HG03571 (cell line): ENCODE measurements around the gene ZNF821.
"Not testable (repeated sequence)": the region's sequence is repeated elsewhere in the genome, so short reads cannot be mapped to it uniquely, and the experiment has no call there.

Experiments
- ATAC-seq: cut with Tn5 transposase; IDR thresholded peaks from one replicate; pipeline ENCODE4 v1.9.1; 2021; ENCODE audit not compliant: unreplicated experiment

ZNF821 gene

DNA sequence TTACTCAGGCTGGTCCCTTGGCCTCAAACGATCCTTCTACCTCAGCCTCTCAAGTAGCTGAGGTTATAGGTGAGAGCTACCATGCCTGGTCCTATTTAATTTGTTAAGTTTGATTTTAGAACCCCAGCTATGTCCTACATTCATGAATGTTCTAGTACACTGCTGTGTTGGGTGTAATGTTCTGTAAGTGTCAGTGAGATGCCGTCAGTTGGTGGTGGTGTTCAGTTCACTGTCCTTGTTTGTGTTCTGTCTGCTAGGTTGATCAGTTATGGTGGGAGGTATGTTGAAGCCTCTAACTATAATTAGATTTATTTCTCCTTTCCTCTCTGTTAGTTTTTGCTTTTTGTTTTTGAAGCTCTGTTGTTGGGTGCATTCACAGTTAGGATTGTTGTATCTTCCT, 19.6 kb upstream of the ZNF821 start:
- no peak for ATAC-seq

DNA sequence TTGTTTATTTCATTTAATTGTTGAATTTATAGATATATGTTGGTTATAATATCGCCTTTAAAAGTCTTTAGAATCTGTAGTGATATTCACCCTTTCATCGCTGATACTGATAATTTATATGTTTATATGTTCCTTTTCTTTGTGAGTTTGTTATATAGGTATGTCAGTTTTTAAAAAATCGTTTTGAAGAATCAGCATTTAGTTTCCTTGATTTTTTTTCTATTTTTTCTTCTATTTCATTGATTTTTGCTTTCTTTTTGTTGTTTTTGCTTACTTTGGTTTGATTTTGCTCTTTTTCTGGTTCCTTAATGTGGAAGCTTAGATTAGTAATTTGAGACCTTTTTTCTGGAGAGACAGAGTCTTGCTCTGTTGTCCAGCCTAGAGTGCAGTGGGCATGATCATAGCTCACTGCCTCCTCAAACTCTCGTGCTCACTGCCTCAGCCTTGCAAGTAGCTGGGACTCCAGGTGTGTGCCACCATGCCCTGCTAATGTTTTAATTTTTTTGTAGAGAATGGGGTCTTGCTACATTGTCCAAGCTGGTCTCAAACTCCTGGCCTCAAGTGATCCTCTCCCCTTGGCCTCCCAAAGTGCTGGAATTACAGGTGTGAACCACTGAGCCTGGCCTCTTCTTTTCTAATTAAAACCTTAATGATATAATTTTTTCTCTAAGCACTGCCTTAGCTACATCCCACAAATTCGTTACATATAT, 18.8 kb upstream of the ZNF821 start:
- ATAC-seq: no peak

DNA sequence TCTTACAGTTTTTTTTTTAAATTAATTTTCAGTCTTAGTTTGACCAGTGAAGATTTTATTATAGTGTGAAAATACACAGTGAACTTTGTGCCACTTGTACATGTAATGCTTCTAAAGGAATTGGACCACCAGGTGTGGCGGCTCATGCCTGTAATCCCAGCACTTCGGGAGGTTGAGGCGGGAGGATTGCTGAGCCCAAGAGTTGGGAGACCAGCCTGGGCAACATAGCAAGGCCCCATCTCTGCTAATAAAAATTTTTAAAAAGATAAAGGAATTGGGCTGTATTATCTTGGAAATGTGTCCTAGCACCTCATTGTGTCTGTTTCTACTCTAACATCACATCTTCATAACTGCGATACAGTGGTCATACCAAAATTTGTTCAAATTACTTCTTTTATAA, 15.2 kb upstream of the ZNF821 start:
- no peak for ATAC-seq

DNA sequence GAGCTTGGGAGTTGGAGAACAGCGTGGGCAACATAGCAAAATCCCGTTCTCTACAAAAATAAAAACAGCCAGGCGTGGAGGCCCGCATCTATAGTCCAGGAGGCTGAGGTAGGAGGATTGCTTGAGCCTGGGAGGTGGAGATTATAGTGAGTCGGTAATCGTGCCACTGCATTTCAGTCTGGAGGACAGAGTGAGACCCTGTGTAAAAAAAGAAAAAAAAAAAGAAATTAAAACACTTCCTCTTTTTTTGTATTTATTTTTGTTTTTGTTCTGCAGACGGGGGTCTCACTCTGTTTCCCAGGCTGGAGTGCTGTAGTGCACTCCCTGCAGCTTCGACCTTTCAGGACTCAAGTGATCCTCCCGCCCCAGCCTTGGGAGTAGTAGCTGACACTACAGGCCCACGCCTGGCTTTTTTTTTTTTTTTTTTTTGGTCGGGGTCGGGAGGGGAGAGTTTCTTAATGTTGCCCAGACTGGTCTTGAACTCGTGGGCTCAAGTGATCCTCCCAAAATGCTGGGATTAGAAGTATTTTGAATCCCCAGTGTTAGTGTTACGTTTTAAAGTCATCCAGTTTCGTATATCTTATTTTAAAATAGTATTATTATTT, 12.9 kb upstream of the ZNF821 start:
- ATAC-seq: no peak

DNA sequence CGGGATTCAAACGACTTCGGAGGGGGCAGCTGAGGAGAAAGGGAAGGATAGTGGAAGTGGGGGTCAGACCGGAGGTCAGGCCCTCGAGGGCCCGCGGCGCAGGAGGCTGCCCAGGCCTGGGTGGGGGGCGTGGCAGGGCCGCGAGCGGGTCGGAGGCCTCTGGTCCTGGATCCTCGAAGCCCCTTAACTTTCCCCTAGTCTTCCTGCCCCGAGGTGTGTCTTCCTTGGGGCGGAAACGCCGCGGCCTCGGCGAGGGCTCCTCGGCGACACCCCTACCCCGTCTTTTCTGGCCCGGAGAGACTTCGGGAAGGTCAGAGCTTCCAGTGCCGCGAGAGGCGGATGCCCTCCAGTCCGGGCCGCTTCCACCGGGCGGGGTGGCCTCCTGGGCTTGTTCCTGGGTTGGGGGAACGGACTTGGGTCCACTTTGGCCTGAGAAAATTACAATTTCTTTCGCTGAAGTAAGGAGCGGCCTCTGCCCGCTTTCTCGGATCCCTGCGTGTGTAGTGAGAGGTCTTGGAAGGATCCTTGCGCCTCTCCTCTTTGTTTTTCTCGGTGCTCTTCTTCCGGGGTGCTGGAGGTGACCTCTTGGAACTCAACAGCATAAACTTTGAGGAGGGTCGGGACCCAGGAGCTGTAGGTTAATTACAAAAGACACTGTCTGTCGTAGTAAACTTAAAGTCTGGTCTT, 11.8 kb upstream of the ZNF821 start:
- peak; percentile 27 for ATAC-seq

DNA sequence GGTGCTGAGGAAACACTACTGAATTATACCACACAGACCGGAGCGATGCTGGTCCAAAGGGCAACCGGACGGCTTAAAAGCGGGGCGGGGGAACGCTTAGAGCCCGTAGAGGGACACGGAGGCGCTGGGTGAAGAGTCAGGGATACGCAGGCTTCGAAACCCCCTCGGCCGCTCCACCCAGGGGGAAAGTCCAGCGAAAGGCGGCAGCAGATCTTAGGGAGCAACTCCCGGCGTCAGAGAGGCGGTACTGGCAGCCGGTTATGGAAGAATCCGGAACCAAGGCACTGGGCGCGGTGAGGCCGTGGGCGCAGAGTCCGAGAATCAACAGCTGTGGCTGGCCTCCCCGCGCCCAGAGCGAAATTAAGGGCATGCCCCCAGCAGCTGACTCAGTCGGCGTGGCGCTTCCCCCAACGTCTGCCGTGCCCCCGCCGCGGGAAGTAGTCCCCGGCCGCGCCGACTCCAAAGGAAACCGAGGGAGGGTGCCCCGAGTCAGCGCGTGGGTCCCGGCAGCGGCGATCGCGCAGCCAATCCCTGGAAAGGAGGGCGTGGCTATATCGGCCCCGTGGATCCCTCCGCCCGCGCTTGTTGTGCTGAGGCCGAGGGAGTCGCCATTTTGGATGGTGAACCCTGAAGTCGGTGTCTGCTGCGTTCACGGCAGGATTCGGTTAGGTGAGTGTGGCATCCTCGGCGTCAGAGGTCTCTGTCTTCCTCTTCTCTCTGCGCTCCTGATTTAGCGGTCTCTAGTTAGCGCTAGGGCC, 11.1 kb upstream of the ZNF821 start, which contains the start of gene IST1:
TSS of gene IST1 (plus strand) at position 611 of the 758 bp plus-strand sequence. CDS start 20,110 bp downstream, outside the sequence.
- peak; percentile 85 for ATAC-seq

DNA sequence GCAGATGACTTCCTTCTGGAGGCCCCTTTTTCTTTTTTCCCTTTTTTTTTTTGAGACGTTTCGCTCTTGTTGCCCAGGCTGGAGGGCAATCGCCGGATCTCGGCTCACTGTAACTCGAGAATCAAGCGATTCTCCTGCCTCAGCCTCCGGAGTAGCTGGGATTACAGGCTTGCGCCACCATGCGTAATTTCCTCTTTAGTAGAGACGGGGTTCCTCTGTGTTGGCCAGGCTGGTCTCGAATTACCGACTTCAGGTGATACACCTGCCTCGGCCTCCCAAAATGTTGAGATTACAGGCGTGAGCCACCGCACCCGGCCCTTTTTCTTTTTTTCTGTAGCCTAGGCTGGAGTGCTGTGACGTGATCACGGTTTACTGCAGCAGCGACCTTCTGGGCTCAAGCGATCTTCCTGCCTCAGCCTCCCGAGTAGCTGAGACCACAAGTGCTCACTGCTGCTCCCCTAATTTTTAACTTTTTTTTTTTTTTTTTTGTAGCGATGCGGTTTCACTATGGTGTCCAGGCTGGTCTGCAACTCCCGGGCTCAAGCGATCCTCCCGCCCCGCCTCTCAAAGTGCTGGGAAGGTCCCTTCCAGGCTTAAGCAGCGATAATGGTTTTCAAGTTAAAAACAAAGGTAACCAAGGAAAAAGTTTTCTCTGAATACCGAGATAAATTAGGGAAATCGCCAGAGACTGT, 10.4 kb upstream of the ZNF821 start:
- no peak for ATAC-seq

DNA sequence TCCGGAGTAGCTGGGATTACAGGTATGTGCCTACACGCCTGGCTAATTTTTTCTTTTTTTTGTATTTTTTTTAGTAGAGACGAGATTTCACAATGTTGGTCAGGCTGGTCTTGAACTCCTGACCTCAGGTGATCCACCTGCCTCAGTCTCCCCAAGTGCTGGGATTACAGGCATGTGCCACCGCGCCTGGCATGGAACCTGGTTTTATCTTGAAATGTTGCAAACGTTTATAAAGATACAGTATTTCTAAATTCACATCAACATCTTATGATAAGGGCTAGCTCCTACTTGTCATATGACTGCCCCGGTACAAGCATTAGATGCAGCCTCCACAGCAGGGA, 9.9 kb upstream of the ZNF821 start:
- no peak for ATAC-seq

DNA sequence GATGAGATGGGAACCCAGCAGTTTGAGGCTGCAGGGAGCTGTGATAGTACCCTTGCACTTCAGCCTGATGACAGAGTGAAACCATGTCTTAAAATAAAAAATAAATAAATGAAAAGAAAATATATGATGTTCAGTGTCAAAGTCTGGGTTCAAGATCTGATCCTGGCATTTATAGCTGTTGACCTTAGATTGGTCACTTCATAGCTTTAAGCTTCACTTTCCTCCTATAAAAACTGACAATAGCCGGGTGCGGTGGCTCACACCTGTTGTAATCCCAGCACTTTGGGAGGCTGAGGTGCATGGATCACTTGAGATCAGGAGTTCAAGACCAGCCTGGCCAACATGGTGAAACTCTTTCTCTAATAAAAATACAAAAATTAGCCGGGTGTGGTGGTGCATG, 5.2 kb upstream of the ZNF821 start:
- ATAC-seq: no peak

DNA sequence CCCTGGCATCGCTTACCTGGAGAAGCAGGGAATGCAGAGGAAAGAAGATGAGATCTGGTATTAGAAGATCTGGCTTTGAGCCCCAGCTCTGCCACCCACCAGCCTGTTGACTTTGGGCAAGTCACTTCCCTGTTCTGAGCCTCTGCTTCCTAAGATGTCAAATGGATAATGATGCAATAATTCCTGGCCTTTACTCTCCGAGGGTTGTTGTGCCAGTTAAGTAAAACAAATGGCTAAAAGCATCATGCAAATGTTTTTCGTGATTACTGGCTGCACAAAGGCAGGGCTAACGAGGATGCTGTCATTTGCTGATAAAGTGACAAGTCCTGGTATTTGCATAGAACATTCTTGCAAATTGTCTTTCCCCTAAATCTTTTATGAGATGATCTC, 1.3 kb upstream of the ZNF821 start:
- ATAC-seq: no peak

DNA sequence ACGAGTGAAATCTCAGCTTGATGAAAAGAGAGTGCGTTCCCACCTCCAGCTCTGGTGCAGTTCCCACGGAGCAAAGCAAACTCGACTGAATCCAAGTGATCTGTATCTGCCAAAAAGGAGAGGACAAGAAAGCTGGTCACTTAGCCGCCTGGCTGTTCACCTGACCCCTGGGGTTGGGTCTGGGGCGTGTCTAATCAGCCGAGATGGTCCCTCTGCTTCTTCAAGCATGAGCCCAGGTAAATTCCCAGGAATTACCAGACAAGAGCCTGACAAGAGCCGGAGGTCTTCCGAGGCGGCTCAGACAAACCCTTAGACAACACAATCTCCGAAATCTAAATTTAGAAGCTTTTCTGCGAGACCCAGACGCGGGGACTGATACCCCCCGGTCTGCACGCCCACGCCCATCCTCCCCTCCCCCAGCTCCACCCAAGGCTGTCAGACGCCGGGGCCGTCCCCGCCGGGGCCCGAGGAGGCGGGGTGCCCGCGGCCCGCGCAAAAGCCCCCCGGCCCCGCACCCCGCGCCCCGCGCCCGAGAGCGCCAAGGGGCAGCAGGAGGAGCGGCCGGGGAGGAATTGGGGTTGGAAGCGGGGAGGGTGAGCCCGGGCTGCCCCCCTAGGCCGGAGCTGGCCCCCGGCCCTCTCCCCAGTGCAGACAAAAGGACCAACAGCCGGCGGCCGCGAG, 674 bp downstream of the ZNF821 start:
- no peak for ATAC-seq

DNA sequence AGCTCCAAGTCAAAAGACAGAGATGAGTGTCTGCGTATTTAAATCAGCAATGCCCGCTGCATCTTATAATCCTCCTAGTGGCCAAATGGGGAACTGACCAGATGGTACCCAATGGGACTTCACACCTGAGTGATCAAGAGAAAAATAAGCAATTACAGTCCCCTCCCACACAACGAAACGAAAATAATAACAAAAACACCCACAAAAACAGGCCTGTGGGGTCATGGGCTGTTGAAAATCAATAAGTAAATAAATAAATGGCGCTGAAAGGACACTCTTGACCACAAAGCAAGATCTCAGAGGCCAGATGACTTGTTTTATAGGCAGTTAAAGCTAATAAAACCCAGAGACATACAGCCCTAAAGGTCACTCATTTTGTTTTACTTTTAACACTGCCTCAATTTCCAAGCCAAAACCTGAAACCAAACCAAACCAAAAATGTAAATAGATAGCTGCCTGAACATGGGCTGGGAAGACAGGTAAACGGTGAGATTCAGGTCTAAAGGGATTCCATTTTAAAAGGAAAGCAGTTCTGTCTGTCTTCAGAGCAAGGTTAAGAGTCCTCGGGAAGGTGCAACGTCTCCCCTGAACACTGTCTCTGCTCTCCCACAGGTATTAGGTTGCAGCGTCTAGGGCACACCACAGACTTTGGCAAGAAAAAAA, 1.3 kb downstream of the ZNF821 start:
- ATAC-seq: peak; percentile 55

DNA sequence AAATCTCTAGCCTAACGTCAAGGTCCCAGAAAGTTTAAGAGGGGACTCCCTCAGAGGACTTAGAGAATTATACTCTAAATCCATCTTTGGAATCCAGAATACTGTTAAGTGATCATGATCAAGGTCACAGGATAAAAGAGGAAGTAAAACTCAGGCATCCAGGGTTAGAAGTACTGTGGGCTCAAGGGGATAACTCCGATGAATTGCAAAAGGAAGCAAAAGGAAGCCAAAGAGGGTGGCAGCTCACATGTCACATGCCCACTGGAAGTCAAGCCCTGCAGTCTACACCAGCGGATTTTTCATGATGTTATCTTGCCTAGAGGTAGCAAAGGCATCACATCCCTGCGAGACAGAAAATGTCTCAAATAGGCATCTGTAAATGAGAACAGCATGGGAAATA, 3.8 kb downstream of the ZNF821 start:
- ATAC-seq: no peak

DNA sequence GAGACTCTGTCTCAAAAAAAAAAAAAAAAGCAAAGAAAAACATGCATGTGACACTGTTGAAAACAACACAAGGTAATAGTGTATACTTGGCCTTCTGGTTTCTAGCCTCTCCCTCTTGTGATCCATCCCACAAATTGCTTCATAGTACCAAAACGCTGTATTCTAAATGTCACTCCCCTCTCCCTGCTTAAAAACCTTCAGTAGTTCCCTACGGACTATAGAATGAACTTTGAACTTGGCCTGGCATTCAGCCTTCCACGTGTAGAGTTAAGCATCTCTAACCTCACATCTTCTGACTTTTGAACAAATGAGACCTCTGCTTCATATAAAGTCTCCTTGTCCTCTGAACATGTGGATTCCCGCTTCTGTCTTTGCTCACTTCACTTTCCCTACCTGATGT, 5.1 kb downstream of the ZNF821 start:
- ATAC-seq: no peak

DNA sequence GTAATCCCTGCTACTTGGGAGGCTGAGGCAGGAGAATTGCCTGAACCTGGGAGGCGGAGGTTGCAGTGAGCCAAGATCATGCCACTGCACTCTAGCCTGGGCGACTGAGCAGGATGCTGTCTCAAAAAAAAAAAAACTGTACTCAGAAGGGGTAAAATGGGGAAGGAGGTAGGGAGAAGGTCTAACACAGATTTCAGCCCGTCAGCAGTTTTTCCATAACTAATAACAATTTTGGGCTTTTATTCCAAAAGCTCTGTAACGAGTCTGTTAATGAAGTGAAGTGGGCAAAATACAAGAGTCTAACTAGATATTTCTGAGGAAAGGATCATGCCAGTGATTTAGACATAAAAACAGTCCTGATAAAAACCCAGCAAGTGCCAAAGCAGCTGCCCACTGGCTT, 10.8 kb downstream of the ZNF821 start:
- no peak for ATAC-seq

DNA sequence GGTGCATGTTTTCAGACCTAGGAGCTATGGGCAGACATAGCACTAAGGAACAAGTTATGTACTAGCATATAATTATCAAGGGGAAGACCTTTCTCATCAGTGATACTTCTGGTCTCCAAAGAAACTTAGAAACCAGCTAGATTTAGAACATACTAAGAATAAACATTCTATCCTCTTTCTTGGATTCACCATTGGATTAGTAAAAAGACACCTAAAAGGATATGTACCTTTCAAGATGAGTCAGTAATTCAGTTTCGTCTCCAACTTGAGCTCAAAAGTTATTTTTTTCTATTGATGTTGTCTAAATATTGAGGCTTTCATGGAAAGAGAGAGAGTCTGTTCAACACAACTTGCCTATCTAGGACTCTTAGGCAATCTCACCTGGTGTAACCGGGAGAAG, 13.2 kb downstream of the ZNF821 start:
- no peak for ATAC-seq

DNA sequence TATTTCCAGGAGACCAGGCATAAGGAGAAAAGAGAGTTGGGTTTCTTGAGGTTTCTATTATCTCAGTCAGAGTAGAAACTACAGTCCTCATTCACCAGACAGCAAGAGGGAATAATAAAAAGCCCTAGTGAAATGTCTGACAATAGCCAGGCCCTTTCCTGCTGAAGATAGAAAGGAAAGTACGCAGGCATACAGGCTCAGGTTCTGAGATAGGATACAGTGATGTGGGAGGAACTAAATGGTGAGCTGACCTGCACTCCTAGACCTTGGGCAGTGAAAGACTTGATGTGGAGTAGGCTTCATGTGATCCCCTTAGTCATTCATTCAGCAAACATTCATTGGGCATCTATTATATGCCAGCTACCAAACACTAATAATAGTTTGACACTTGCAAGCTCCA, 14.9 kb downstream of the ZNF821 start:
- no peak for ATAC-seq

DNA sequence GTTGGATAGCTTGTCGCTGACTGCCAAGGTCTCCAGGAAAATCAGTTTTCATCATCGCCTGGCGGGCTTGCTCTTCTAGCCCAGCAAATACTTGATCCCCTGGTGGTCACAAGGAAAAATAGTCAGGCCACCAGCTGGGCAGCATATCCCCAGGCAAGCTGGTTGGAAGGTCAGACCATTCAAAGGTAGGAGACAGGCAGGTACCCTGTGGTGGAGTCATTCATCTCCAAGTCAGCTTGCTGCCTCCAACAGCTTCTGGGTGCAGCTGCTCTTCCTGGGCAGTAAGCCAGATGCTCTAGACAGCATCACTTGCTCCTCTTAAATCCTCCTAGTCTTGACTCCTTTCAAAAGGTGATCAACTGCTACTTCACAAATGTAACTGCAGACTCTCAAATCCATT, 16.0 kb downstream of the ZNF821 start:
- ATAC-seq: no peak

DNA sequence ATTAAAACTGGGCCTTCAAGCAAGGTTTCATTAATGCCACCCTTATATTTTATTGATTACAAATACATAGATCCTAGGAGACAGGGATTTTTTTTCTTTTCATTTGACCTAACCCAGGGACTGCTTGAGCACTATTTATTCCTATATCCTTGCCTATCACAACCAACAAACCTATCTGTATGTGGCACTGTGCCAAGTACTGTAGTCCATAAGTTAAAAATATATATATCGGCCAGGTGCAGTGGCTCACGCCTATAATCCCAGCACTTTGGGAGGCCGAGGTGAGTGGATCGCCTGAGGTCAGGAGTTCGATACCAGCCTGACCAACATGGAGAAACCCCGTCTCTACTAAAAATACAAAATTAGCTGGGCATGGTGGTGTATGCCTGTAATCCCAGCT, 16.8 kb downstream of the ZNF821 start:
- not testable (repeated sequence) for ATAC-seq
